ENCODE measurements around the gene XRCC1.
A peak's percentile ranks its signal among the peaks of the same experiment; 100 is the strongest.

The XRCC1 gene

GRCh38 chr19:43598445-43599240, 23.3 kb upstream of the XRCC1 start:
- Histone ChIP-seq H3K9me3 (ENCODE audit: insufficient read depth, low read length) (no peaks in the 10 kb centered on the region), H4K20me1 (ENCODE audit: insufficient read depth, low read length) (no peaks in the 10 kb centered on the region), H3K36me3 (replicated peaks; ENCODE audit: low read depth, low read length) (peaks cover 26% of the 10 kb centered on the region), H3K4me1 (ENCODE audit: low read length) (peaks cover 22% of the 10 kb centered on the region), H3K4me3 (ENCODE audit: low read length) (no peak overlapping the region), H3K79me2 (ENCODE audit: low read length) (peaks cover 45% of the 10 kb centered on the region), H3K9ac (ENCODE audit: low read length) (no peak overlapping the region), H2AFZ (ENCODE audit: low read depth, low read length) (no peak overlapping the region), H3K27ac (ENCODE audit: low read length) (no peak overlapping the region), H3K27me3 (ENCODE audit: low read depth, low read length) (no peaks in the 10 kb centered on the region), H3K4me2 (ENCODE audit: low read length) (no peak overlapping the region)
- no peak for TF ChIP-seq EZH2phosphoT487 (IDR thresholded peaks at IDR 0.05; ENCODE audit: low read depth)
- TF ChIP-seq CTCF (IDR thresholded peaks at IDR 0.05; ENCODE audit: low read depth, low read length), result no peak

GRCh38 chr19:43597876-43598275, 22.5 kb upstream of the XRCC1 start:
- peak overlapping the region; percentile 91; the same call in 1 of the 2 replicates for H3K4me3 ChIP-seq (ENCODE audit: low read length)
- peaks cover 47% of the 10 kb centered on the region for H3K79me2 ChIP-seq (ENCODE audit: low read length)
- H4K20me1 ChIP-seq (ENCODE audit: insufficient read depth, low read length), result no peaks in the 10 kb centered on the region
- H3K9ac ChIP-seq (ENCODE audit: low read length), result peak overlapping the region; percentile 88; the same call in 1 of the 2 replicates
- peaks cover 30% of the 10 kb centered on the region for H3K36me3 ChIP-seq (replicated peaks; ENCODE audit: low read depth, low read length)
- TF ChIP-seq EZH2phosphoT487 (IDR thresholded peaks at IDR 0.05; ENCODE audit: low read depth) (no peak), CTCF (IDR thresholded peaks at IDR 0.05; ENCODE audit: low read depth, low read length) (no peak)
- H3K4me1 ChIP-seq (ENCODE audit: low read length), result peaks cover 22% of the 10 kb centered on the region
- H3K4me2 ChIP-seq (ENCODE audit: low read length), result peak overlapping the region; percentile 93
- H3K27ac ChIP-seq (ENCODE audit: low read length), result no peak overlapping the region
- no peaks in the 10 kb centered on the region for H3K27me3 ChIP-seq (ENCODE audit: low read depth, low read length)
- no peaks in the 10 kb centered on the region for H3K9me3 ChIP-seq (ENCODE audit: insufficient read depth, low read length)
- H2AFZ ChIP-seq (ENCODE audit: low read depth, low read length), result no peak overlapping the region

GRCh38 chr19:43596842-43597461, 21.6 kb upstream of the XRCC1 start:
- H3K36me3 ChIP-seq (replicated peaks; ENCODE audit: low read depth, low read length), result peaks cover 34% of the 10 kb centered on the region
- TF ChIP-seq CTCF (IDR thresholded peaks at IDR 0.05; ENCODE audit: low read depth, low read length) (no peak), EZH2phosphoT487 (IDR thresholded peaks at IDR 0.05; ENCODE audit: low read depth) (no peak)
- peak overlapping the region; percentile 91 for H3K4me3 ChIP-seq (ENCODE audit: low read length)
- peak overlapping the region; percentile 93 for H3K4me2 ChIP-seq (ENCODE audit: low read length)
- peaks cover 47% of the 10 kb centered on the region for H3K79me2 ChIP-seq (ENCODE audit: low read length)
- no peaks in the 10 kb centered on the region for H4K20me1 ChIP-seq (ENCODE audit: insufficient read depth, low read length)
- no peaks in the 10 kb centered on the region for H3K27me3 ChIP-seq (ENCODE audit: low read depth, low read length)
- H3K9ac ChIP-seq (ENCODE audit: low read length), result peak overlapping the region; percentile 88
- H3K4me1 ChIP-seq (ENCODE audit: low read length), result peaks cover 22% of the 10 kb centered on the region
- H3K27ac ChIP-seq (ENCODE audit: low read length), result peak overlapping the region; percentile 81
- H3K9me3 ChIP-seq (ENCODE audit: insufficient read depth, low read length), result no peaks in the 10 kb centered on the region
- H2AFZ ChIP-seq (ENCODE audit: low read depth, low read length), result peak overlapping the region; percentile 70
